GM18861 (cell line): ENCODE data around the gene MLYCD.
"Not testable (repeated sequence)": the region's sequence is repeated elsewhere in the genome, so short reads cannot be mapped to it uniquely, and the experiment has no call there.

Experiments used
- ATAC-seq: cut with Tn5 transposase; IDR thresholded peaks from one replicate; pipeline ENCODE4 v1.9.1; 2021; ENCODE audit not compliant: unreplicated experiment

MLYCD gene

DNA sequence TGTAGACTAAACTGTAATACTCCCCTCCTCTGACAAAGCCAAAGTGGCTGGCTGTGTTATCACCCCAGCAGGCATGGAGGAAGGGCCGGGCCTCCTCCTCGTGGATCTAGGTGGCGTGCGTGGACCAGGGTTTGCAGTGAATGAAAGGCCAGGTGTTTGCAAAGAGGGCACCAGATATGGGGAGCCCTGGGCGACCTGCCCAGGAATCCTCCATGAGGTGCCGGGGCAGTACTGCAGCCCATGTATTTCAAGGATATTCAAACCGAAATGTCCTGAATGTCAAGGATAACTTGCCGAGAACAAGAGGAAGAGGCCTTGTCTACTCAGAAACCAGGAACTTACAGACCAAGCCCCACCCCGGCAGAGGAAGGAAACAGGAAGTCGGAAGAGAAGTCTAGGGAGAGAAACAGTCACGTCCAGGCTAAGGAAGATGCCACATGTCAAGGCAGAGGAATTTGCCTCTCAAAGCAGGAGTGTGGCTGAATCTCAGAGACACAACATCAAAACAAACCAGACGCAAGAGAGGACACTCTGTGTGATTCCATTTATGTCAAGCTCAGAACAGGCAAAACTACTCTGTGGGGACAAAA is 40.4 kb downstream of the MLYCD start:
- no peak for ATAC-seq

DNA sequence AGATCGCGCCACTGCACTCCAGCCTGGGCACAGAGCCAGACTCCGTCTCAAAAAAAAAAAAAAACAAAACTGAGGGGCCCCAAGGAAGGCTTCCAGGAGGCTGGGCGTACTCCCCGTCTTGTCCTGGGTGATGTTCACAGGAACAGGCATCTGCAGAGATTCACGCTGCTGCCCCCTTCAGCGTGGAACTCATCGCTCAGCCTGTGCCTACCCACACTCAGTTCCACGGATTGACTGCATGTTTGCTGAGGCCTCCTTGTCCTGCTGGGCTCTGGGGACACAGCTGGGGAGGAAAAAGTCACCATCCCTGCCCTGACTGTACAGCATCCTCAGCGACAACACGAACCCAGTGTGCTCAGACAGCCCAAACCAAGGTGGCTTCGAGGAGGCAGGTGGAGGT is 41.2 kb downstream of the MLYCD start:
- no peak for ATAC-seq

DNA sequence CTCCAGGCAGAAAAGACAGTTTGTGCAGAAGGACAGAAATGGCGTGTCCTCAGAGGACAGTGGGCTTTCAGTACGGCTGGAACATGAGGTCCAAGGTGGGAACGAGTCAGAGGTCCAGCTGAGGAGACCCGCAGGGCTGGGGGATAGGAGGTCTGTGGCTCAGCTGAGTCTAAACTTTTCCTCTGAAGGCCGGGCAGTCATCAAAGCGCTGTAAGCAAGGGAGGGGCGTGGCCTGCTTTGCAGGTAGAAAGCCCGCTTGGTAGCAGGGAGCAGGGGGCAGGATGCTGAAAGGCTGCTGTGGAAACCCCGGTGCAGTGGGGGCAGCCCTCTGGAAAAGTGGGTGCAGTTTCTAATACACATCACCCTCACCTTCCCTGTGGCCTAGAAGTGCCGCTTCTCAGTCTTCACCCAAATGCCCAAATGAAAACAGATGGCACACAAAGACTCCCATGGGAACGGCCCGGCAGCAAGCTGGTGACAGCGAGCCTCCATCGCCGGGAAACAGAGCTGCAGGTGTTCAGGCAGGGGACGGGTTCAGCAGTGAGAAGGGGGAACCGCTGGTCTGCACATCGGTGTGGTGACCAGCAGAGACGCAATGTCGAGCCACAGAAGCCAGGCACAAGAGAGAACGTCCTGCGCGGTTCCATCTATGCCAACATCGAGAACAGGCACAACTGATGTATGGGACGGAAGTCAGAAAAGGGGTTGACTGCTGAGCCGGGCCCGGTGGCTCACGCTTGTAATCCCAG is 41.9 kb downstream of the MLYCD start:
- no peak for ATAC-seq

DNA sequence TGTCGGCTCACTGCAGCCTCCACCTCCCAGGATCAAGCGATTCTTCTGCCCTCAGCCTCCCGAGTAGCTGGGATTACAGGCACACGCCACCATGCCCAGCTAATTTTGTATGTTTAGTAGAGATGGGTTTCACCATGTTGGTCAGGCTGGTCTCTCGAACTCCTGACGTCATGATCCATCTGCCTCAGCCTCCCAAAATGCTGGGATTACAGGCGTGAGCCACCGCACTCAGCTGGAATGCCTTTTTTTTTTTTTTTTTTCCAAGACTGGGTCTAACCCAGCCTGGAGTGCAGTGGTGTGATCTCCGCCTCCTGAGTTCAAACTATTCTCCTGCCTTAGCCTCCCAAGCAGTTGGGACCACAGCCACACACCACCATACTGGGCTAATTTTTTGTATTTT is 42.6 kb downstream of the MLYCD start:
- ATAC-seq = not testable (repeated sequence)

DNA sequence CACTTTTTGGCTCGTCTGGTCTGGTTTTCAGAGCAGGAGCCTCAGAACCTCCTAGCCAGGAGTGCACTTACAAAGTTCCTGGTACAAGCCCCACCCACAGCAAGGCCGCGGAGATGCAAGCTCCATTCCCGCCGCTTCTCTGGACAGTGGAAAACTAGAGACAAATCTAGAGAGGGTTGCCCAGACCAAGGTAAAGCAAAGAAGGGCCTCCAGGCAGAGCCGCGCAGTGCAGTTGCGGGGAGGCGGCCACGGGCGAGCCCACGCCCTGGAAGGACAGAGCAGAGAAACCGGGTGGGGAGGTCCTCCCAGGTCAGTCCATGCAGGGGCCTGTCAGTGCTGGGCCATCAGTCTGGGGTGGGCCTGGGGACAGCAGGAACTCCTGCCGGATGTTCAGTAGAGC is 43.2 kb downstream of the MLYCD start:
- ATAC-seq = no peak

DNA sequence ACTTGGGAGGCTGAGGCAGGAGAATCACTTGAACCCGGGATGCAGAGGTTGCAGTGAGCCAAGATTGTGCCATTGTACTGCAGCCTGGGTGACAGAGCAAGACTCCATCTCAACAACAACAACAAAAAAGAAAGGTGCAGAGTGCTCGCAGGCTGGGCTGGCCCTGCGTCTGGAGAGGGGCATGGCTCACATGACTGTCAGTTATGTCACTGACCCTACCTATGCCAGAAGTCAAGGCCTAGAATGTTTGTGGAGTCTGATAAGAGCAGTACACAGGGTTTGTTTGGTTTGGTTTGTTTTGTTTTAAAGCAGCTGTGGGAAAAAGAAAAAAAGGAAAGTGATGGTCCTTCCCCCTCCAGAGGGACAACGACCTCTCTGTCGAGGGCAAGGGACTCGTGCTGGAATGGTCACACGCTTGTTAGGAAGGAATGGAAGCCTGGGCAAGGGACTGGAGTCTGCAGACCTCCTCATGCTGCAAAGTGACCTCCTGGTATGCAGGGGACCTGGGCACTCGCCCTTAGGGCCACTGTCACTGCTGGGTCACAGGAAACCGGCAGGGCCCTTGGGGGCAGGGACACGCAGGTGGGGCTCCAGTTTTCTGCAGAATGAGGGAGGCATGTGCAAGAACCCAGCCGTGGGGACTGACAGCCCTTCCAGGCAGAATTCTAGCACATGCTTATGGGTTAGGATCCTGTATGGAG is 44.0 kb downstream of the MLYCD start:
- ATAC-seq = no peak

DNA sequence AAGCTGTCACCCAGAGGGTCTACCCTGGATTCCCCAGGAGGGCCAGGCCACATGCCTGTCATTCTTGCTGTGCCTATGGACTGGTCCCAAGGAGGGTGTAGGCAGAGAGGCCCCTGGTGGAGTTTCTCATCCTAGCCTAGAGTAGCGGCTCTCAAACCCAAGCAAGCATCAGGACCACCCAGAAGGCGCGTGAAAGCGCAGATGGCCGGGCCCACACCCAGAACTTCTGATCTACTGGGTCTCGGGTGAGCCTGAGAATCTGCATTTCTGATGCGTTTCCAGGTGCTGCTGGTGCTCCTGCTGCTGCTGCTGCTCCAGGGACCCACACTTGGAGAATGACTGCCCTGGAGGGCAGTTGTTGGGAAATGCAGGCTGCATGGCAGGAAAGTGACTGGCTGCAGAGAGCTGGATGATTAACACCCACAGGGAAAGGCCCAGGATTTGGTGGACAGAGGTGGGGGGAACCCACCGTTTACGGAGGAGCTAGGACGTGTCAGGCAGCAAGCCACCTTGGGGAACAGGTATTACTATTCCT is 44.7 kb downstream of the MLYCD start:
- ATAC-seq = no peak

DNA sequence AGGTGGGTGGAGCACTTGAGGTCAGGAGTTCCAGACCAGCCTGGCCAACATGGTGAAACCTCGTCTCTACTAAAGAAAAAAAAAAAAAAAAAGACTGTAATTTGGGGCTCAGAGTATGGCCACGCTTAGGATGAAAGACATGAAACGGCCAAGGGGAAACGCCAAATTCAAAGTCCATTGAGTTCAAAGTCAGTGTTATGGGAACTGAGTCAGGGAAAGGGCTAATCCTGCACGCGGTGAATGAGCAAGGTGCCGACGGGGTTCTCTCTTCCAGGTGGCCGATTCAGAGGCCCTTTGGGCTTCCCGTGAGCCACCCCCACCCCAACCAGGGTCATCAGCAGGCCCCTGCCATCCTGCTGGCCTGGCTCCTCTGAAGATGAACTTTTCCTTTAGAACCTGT is 46.7 kb downstream of the MLYCD start:
- ATAC-seq = no peak

DNA sequence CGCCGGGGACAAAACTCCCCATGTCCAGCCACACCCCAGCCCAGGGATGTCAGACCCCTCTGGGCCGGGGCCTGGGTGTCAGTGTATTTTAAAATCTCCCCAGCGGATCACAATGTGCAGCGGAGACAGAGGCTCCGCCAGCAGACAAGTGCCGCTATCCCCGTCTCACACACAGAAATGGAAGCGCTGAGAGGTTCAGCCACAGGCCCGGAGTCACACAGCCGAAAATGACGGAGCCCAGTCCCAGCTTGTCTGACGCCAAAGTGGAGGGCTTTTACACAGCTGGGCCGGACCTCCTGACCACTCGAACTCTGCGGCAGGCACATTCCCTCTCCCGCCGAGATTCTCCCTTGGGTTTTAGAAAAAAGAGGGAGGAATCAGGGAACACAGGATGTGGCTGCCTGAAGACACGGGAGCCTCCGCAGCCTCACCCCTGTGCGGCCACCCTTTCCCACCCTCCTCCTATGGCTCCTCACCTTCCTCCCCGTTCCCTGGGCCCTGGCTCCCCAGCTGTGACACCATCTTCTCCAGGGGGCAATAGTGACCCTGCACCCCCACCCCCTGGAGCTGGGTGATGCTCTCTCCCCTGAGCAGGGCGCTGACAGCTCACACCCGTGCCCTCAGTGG is 47.4 kb downstream of the MLYCD start:
- no peak for ATAC-seq

DNA sequence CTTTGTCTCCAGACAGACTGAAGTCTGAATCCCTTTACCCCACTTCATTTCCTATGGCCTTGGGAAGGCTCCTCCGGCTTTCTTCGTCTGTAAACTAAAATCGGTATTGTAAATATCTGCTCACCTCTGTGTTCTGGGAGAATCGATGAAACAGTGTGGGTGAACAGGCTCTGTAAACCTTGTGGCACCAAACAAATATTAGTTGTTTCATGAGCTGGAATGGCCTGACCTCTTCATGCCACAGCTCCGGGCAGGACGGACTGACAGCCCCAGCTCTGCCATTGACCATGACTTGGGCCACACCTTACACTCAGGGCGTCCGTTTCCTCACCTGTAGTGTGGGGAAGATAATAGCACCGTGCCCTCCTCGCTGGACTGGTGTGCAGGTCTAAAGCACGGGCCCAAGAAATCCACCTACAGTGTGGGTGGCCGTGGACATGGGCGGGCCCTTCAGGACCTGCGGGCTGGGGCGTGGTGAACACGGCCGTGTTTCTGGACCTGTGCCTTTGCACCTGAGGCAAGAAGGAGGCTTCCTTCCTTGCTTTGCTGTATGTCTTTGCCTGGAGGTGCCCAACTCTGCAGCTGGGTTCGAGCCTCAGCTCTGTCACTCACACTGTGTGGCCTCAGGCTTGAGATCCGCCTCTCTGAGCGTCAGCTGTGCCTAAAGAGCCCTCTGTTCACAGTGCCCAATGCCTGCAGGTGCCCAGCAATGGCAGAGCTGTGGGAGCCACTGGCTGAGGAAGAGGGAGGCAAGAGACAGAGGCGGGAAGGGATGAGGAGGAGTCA is 48.1 kb downstream of the MLYCD start:
- no peak for ATAC-seq

DNA sequence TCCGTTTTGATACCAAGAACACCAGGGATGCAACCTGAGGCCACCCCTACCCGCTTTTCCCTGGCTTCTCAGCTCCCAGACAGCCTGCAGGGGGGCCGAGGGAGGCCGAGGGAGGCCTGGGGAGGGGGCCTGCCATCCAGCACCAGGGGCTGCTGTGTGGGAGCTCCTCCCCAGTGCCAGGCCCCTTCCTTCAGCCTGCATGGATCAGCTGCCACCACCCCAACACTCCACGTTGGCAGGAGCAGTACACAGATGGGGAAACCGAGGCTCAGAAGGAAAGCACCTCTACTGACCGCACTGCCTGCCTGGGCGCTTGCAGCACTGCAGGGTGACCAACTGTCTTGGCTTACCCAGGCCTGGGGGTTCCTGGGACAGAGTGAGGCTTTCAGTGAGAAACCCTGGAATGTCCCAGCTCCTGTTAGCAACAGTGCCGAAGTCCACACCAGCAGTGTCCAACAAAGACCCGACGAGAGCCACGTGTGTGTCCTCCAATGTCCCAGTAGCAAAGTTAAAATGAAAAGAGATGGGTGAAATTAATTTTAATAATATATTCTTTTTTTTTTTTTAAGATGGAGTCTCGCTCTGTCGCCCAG is 48.8 kb downstream of the MLYCD start:
- no peak for ATAC-seq

DNA sequence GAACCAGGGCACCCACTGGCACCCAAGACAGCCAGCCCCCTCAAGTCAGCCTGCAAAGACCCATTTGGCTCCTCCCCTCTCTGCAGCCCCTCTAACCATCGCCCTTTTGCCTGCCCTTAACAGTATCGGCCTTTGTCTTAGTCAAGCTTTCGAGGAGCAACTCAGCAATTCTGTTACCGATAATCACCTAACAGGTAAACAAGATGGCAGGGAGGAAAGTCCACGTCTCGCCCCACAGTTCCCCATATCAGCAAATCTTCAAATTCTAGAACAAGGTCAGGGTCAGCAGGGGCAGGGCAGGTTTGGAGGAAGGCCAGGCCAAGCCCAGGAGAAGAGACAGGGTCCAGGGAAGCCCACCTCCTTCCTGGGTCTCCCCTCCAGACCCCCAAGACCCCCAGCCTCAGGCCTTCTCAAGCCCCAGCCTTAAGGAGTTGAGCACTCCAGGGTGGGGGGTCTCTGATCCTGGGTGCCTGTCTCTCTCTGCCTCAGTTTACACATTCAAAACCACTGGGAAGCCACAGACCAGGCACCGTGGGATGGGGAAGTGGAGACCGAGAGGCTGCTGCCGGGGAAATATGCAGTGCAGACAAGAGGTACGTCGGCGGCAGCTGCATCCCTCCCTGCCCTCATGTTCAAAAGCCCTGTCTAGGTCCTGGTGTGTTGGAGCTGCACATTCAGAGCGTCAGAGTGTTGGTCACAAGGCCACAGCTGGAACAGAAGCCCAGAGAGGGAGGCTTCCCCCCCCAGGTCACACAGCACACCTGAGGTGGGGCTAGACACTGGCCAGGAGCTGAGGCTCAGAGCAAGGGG is 50.2 kb downstream of the MLYCD start:
- no peak for ATAC-seq

DNA sequence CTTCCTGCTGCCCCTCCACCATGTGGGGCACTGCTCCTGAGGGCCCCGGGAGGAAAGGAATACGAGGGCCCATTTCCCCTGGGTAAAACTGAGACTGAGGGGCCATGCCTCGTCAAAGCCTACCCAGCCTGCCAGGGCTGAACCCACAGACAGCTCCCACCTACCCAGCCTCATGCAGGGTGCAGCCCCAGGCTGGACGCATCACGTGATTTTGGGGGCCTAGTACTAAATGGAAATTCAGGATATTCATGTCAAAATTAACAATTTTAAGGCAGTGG is 50.7 kb downstream of the MLYCD start:
- ATAC-seq = no peak

DNA sequence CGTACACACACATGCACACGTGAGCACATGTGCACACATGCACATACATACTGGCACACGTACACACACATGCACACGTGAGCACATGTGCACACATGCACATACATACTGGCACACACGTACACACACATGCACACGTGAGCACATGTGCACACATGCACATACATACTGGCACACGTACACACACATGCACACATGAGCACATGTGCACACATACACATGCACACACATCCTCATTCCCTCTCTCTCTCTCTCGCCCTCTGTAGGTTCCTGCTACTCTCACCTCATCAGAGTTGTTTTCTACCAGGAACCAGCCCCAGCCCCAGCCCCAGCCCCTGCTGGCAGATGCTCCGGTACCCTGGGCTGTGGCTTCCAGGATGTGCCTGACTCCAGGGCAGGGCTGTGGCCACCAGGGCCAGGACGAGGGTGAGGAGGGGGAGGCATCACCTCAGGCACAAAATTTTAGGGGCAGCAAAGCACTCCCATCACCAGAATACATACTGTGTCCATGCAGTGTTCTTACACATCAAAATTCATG is 52.0 kb downstream of the MLYCD start:
- ATAC-seq = not testable (repeated sequence)

DNA sequence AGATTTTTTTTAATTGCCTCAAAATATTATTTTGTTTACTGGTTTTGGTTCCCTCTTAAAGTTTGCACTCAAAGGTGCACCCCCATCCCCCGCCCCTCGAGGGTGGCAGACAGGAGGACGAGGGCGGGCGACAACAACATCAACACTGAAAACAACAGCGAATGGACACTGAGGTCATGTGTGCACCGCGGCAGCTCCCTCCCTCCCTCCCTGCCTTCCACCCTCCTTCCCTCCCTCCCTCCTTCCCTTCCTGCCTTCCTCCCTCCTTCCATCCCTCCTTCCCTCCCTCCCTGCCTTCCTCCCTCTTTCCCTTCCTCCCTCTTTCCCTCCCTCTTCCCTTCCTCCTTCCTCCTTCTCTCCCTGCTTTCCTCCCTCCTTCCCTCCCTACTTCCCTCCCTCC is 52.6 kb downstream of the MLYCD start:
- ATAC-seq = no peak

DNA sequence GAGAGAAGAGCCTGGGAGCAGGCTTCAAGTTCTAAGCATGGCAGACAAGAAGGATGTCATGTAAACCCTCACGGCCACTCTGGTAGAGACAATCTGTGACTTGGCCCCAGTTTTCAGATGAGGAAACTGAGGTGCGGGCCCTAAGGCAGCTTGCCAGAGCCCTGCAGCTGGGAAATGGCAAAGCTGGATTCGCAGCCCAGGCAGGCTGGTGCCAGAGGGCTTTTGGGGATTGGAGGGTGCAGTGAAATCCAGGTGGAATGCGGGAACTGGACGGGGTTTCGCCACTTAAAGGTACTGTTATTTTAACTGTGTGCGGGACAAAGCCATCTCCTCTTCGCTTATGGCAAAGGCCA is 53.6 kb downstream of the MLYCD start:
- ATAC-seq = no peak

DNA sequence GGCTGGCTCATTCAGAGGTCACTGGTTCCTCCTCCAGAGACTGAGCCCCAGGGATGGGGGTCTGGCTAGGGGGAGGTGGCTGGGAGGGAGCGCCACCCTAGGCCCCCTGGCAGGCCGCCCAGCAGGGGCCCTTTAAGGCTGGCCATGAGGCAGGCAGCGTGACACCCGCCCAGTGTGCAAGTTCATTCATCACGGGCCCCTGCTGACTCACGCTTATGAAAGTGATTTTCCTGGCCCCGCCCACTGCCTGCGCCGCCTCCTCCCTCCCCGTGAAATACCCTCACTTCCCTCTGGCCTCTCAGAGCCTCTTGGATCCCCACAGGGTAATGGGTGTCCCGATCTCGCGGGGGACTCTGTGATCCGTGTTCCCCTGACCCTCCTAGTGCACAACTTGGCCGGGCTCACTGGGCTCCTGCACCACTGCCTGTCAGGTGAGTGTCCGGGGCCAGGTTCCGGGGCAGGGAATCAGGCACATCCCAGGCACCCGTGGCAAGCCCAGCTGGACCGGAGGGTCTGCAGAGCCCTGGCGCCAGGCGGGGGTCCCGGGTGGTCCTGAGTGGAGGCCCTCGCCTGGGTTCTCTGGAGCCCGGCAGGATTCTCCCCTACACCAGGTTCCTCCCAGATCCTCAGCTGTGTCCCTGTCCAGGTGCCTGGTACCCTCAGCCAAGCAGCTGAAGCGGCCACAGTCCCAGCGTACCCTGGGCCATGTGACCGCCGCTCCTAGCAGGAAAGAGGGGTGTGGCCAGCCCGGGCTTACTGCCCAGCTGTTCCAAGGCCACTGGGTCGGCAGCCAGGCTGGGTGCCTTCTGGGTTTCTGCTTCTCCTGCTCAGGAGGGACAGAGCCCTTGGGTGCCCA is 54.3 kb downstream of the MLYCD start, which contains the start of gene OSGIN1:
TSS of gene OSGIN1 (plus strand) at position 301 of the 856 bp plus-strand sequence. CDS start 4,432 bp downstream, outside the sequence.
- no peak for ATAC-seq

DNA sequence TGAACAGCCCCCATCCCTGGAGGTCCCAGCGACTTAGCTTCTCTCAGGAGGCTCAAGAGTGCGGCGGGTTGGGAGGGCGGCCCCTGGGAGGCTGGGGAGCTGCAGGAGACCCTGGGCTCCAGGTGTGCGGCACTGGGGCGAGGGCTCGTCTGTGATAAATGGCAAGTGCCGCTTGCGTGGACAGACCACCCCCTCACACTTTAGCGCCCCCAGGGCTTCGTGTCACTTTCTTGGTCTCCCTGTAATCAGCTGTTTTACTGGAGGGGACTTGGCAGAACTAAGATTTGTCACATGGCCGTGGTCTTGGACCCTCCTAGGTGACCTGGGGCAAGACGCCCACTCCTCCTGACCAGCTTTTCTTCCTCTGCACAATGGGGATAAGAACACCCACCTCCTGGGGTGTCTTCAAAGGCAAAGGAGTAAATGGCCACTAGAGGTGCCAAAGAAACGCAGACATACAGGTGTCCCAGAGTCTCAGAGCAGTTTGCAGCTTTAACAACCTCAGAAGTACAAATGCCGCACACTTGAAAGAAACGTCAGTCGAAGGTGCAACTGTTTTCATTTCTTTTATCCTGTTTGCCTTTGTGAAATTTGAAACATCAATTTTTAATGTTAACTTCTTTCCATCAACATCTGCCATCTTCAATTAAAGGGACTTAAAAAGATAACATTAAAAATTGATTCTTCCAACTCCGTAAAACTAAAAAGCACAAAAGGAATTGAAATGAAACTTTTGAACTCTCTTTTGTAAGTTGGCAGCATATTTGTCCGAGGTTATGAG is 55.1 kb downstream of the MLYCD start:
- no peak for ATAC-seq
